ENCODE results near the gene TCF7.

Gene TCF7

GRCh38 chr5:134113902-134114875, at the start of gene TCF7:
Gene TCF7 (plus strand): TSS chr5:134114681. CDS start chr5:134114907, 226 bp downstream.
- peak; percentile 75 for DNase-seq

DNA sequence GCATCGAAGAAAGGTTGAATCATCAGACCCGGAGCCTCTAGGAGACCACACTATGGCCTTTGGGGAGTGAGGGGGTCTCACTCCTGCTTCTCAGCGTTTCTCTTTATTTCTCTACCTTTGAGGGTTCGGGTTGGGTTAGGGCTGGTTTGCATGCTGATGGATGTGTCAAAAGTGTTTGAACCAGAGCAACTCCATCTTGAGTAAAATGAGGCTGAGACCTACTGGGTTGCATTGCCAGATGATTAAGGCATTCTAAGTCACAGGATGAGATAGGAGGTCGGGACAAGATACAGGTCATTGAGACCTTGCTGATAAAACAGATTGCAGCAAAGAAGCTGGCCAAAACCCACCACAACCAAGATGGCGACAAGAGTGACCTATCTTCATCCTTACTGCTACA, 44.9 kb upstream of the TCF7 start:
- no peak for DNase-seq

DNA sequence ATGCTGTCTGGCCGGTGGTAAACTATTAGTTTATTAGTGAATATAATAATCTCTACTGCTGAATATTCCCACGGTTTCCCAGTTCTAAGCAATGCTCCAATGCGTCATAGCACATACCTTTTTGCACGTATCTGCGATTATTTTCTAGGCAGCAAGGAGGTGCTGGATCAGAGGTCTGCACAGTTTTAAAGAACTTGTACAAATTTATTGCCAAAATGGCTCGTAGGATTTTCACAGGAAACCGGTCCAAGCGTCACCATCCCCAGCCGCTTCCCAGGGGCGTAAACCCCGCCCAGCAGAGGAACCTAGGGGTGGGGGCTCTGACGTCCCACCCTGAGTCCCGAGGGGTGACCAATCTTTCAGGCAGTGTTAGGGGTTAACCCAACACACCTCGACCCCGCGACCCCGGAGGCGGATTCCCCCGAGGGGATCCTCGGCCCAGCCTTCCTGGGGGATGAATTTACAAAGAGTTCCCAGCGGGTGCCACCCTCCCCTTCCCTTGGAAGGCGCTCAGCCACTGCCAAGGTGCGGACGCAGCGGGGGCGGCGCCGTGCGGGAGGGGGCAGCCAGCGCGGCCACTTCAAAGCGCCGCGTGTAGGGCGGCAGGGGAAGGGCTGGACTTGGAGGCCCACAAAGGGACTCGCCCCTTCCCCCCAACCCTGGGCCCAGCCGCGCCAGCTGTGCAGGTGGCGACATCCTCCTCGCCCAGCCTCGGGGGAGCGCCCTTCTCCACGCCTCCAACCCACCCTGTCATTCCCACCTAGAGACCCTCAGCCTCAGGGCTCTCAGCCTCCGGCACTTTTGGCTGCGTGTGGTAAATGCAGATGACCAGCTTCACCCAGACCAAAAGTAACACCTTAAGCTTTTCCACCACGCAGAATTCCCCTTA, 43.5 kb upstream of the TCF7 start:
- DNase-seq, result no peak

DNA sequence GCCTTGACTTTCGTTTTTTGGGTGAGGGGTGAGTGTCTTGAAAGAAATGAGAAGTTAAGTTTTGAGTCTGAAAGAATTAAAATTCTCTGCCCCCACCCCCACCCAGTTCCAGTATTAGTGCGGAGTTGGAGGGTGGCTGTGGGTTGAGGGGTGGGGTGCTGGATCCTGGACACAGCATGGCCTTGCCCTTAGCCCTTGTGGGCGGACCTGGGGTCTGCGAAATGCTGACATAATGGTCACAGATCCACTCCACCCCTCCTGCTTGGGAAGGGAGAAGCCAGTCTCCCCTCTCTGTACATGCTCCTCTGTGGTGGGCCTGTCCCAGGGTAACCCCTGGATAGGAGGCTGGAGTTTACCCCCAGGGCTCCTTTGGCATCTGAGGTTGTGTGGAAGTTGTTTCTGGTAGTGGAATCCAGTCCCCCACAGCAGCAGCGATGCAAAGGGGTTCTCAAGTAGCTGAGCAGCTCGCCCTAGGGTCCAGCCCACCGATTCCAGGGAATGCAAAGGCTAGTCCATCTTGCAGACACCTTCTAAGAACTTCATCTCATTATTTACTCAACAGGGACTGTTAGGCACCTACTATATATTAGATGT, 42.8 kb upstream of the TCF7 start:
- no peak for DNase-seq

DNA sequence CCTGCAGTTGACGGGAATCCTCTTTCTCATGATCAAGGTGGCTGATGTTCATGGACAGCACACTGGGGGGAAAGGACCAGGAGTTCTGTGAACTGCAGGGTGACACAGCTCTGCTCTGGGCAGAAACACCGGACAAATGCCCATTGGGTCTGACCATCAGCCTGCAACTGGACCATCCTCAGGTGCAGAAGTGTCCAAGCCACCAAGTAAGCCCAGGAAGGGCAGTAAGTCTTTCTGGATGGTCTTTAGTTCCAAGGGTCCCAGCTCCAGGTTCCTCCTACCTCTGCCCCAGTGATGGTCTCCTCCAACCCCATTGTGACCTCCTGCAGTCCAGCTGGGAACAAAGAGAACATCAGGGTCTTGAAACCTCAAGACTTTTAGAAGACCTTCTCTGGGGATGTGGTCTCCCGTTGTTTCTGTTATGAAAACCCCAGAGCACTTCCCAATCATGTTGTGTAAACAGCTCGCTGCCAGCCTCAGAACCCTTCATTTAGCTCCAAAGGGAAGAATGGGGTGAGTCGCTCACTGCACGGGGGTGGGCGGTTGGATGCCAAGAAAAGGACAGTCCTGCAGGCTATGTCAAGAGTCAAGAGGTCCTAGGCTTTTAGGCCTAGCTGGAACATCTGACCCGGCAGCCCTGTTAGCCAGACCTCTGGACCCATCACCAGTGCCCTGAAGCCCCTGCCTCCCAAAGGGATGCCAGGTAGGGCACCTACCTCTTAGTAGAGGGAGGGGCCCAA, 41.8 kb upstream of the TCF7 start:
- DNase-seq, result no peak

DNA sequence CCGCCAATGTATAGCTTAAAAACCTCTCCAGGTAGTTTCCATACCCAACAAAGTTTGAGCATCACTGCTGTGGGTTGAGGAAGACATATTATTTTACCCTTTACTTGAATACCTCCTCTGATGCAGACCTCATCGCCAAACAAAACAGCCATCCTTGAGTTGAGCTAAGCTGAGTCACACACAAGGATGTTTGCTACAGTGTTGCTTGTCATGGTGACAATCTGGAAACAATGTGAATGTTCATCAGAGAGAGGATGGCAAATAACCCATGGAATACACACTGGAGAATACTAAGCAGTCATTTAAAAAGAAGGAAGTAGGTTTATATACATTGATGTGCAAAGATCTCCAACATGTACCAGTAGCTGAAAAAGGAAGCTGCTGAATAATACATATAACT, 41.1 kb upstream of the TCF7 start:
- DNase-seq, result no peak

GRCh38 chr5:134075102-134075501, 39.4 kb upstream of the TCF7 start:
- DNase-seq, result no peak

DNA sequence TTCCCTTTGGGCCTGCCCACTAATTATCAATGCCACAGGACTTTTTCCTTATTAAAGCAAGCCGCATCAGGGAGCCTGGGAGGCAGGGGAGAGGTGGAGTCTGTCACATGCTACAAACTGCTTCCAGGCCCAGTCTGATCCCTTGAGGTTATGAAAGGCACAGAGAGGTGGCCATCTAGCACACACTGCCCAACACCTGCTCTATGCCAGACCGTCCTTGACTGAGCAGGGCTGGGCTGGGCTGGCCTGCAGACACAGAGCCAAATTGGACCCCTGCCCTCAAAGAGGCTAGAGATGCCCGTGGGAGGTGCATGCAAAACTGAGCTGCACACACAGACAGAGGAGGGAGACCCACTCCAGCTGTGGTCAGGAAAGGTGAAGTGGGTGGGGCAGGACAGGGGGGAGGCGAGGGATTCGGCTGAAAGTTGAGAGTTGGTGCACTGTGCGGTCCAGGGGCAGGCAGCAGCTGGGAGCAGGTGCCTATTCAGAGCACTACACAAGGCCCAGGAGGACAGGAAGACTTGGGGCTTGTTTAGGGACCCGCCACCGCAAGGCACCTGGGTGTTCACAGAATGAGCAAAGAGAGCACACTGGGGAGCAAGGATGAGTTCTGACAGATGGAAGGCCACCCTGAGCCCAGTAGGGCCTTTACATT, 36.4 kb upstream of the TCF7 start:
- no peak for DNase-seq

DNA sequence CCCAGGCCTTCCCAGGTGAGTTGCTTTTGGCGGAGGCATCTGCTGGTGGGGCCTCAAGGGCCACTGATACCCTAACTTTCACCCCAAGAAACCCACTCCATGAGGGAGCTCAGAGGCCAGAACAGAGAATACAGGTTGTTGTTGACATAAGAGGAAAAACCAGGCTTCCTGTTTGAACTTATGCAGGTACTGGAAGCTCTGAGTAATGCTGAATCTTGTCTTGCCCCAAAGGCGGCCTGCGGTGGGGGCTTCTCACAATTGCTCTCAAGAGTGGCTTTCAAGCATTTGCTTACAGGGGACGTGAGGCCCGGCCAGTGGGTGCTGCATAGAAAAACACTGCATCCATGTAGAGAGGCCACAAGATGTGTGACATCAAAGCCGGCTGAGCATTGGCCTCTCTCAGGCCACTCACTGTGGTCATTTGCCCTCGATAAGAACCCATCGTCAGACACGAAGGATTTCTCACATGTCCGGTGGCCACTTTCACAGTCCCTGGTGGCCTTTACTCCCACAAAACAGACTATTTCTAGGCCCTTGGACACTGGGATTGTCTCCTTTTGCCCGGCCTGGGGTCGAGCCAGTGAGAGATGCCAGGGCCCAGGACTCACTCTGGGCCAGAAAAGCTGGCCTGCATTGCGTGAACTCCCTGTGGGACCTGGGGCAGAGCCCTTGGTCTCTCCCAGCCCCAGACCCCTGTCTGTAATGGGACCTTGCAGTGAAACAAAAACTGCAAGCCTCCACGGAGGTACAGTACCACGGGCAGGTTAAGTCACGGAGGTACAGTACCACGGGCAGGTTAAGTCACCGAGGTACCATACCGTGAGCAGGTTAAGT, 34.5 kb upstream of the TCF7 start:
- peak; percentile 67 for DNase-seq

DNA sequence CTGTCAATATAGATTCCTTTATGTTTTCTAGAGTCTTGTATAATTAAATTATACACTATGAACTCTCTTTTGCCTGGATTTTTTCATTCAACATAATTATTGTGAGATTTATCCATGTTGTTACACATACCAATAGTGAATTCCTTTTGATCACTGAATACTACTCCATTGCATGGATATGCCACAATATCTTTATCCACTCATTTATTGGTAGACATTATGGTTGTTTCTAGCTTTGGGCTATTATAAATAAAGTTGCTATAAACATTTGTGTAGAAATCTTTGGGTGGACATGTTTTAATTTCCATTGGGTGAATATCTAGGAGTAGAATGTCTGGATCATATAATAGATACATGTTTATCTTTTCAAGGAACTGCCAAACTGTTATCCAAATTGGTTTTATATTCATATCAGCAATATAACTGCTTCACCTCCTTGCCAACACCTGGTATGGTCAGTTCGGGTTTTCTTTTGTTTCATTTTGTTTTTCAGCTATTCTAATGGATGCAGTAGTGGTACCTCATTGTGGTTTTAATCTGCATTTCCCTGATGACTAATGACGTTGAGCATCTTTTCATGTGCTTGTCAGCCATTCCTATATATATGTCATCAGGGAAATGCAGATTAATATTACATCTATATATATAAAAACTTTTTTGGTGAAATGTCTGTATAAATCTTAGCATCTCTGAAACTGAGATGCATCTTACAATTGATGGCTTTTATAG, 32.1 kb upstream of the TCF7 start:
- DNase-seq, result no peak

DNA sequence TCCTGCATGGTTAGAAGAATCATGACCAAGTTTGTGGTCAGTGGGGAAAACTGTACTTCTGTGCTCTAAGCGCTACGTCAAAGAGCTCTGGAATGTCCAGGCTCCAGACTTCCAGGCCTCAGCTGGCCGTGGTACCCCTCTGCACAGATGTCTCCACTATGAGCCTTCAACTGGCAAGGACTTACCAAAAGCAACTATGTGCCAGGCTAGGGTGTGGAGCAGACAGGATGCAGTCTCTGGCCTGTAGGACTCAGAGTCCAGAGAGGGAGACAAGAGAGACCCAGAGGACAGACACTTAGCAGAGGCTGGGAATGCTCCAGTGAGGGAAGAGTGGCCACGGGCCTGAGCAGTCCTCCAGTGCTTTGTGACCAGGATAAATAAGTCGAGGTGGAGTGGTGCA, 31.0 kb upstream of the TCF7 start:
- DNase-seq, result no peak

GRCh38 chr5:134084022-134084565, 30.4 kb upstream of the TCF7 start:
- DNase-seq, result no peak

DNA sequence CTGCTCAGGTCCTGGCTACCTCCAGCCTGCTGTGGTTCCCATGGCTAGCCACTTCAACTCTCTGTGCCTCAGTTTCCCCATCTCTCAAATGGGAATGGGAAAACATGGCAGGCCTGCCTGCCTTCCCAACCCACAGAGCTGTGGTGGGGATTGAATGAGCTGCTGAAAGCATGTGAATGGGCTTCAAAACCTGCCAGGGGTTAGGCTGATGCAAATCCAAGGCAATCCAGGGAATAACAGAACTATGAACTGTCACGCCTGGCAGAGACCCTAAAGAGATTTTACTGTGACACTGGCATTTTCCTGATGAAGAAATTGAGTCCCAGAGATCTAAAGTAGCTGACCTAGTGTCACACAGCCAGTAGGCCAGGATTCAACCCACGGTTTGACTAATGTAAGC, 29.9 kb upstream of the TCF7 start:
- DNase-seq, result no peak

- DNase-seq, result no peak
Measured at GRCh38 chr5:134085411-134085810, 29.1 kb upstream of the TCF7 start.

GRCh38 chr5:134086225-134086942, 28.1 kb upstream of the TCF7 start:
- no peak for DNase-seq

DNA sequence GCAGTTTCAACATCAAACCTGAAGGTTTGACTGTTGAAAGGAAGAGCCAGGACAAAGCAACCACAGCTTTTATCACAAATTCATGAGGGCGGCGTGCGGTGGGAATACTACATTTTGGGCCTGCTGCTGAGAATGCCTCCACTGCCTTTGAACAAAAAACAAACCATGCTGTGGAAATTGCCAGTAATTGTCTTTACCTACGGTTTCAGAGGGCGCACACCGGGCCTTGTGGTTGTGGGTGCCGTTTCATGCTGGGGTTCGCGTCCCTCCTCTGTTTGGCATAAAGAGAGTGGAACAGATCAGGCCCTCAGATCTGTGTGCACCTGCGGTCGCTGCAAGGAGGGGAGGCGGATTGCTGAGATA, 27.6 kb upstream of the TCF7 start:
- DNase-seq, result peak; percentile 66

DNA sequence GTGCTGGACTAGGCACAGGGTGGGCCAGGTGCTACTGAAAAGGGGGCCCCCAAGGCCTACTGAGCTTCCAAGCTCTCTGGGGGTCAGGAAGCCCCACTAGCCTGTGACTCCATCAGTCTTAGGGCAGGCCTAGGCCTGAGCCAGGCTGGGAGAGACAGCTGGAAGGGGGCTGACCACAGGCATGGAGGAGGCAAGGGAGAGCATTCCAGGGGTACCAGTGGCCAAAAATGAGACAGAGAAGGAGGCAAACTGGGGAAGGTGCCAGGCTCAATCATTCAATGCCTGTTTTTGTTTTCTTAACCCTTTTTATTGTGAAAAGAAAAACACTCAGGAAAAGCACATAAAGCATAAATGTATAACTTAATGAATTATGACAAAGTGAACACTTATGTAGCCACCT, 26.2 kb upstream of the TCF7 start:
- DNase-seq, result no peak

DNA sequence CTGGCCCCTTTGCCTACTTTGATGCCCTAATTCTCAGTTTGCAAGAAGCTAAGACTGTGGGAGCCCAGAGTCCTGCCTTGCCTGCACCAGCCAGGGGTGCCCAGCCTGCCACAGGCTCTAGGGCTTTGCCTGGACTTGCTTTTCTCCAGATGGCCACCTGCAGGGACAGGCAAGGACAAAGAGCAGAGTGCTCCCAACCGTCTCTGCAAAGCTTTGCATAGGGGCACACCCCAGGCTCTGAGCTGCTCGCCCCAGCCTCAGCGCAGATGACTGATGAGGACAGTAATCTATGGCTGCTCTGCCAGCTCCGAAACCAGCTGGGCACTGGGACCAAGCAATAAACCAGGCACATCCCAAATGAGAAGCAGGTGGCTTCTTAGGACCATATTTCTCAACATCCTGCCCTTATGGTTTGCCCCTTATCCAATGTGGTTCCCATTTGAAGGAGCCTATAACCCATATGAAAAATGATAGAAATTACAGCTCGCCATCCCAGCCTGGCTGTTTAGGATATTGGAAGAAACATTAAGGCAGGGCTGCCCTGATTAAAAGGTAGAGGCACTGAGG, 25.4 kb upstream of the TCF7 start:
- no peak for DNase-seq

- peak; percentile 81 for DNase-seq
Measured at GRCh38 chr5:134090522-134090921, 24.0 kb upstream of the TCF7 start.

Measured in activated gamma-delta T cell treated with Interleukin-2 at 50 U/mL for 16 hours (primary cell).